ENCODE measurements around the gene TUBG2. TPM values are rescaled to one million over a fixed set of nuclear protein-coding genes. Genes with fewer than 3 reads are reported as not detected.

Gene TUBG2
- total and polyA plus RNA-seq, 2 of the 8 experiments (the other 6 are each of a cell fraction or from before 2014, with no cell fraction given), result 14.8 to 16.6 TPM

GRCh38 chr17:42676424-42677011 is 17.4 kb downstream of the TUBG2 start, which contains the start of gene PLEKHH3:
Gene PLEKHH3 (minus strand): TSS chr17:42676994. CDS start chr17:42676563, 431 bp downstream.
- Histone ChIP-seq H2AFZ (ENCODE audit: low read length) (0 out of 2 replicates have a peak within 1 kb of the TSS, but pooled peaks have one; percentile 10), H3K27ac (ENCODE audit: low read depth, low read length) (peak within 1 kb of the TSS; percentile 58), H3K23me2 (ENCODE audit: low read depth, low read length) (peaks cover 28% of the 10 kb centered on the region), H2BK12ac (ENCODE audit: low read depth, low read length) (peak within 1 kb of the TSS; percentile 96), H3K56ac (replicated peaks; ENCODE audit: insufficient read length, low read depth, low read length) (peak within 1 kb of the TSS; percentile 67), H3K79me2 (ENCODE audit: control insufficient read depth in 1 of 2, insufficient read depth in 2 of 2, low read length in 2 of 2) (no peaks in the 10 kb centered on the region), H2BK5ac (ENCODE audit: low read depth, low read length) (peak within 1 kb of the TSS; percentile 96), H3K9ac (replicated peaks in 1 of 4; ENCODE audit: extremely low read depth in 1 of 4, low read depth in 3 of 4, low read length in 3 of 4) (peak within 1 kb of the TSS in 3 of 4 experiments; percentile 45 to 47 (median 46); a peak in 6 of 7 replicates), H3K9me3 (ENCODE audit: insufficient read depth in 2 of 2, low read depth in 1 of 2, low read length in 1 of 2) (no peaks in the 10 kb centered on the region), H2BK15ac (ENCODE audit: low read length) (peak within 1 kb of the TSS; percentile 88; the same call in 1 of the 2 replicates), H3K4ac (replicated peaks; ENCODE audit: insufficient read length, low read depth, low read length) (peak within 1 kb of the TSS; percentile 22), H3K4me1 (replicated peaks in 1 of 4; ENCODE audit: control insufficient read depth in 3 of 4, insufficient read depth in 4 of 4, low read length in 3 of 4) (peaks cover 0 to 56% (median 38%) of the 10 kb centered on the region in 4 experiments; a peak in 6 of 7 replicates), H2BK20ac (ENCODE audit: low read length) (no peak within 1 kb of the TSS; the same call in 1 of the 2 replicates), H3K79me1 (ENCODE audit: low read depth, low read length) (no peaks in the 10 kb centered on the region), H2AK5ac (ENCODE audit: low read depth, low read length) (peak within 1 kb of the TSS; percentile 43), H4K8ac (ENCODE audit: extremely low read depth, insufficient read depth, low read length) (peak within 1 kb of the TSS; percentile 31), H3K23ac (ENCODE audit: insufficient read length) (no peak within 1 kb of the TSS), H4K91ac (replicated peaks; ENCODE audit: insufficient read length, low read length) (peak within 1 kb of the TSS; percentile 25), H3K4me3 (ENCODE audit: extremely low read depth in 1 of 4, insufficient read depth in 2 of 4, low read depth in 3 of 4, low read length in 4 of 4) (peak within 1 kb of the TSS; percentile 77 to 84 (median 82)), H3K18ac (ENCODE audit: extremely low read depth, low read length) (peak within 1 kb of the TSS; percentile 78), H2BK120ac (replicated peaks; ENCODE audit: low read depth, low read length) (no peak within 1 kb of the TSS), H4K20me1 (replicated peaks in 1 of 2; ENCODE audit: control insufficient read depth in 1 of 2, insufficient read depth in 2 of 2, low read length in 2 of 2) (peaks cover 3 to 13% of the 10 kb centered on the region in 2 experiments), H3K27me3 (replicated peaks in 1 of 4; ENCODE audit: control insufficient read depth in 3 of 4, extremely low read depth in 1 of 4, insufficient read depth in 3 of 4, low read length in 3 of 4) (peaks cover 2 to 46% (median 31%) of the 10 kb centered on the region in 4 experiments), H4K5ac (ENCODE audit: insufficient read length, low read depth, low read length) (peak within 1 kb of the TSS; percentile 64), H3K4me2 (ENCODE audit: insufficient read depth in 1 of 2, low read depth in 2 of 2, low read length in 2 of 2) (peak within 1 kb of the TSS; percentile 58 to 88), H3K36me3 (ENCODE audit: control insufficient read depth in 2 of 4, insufficient read depth in 4 of 4, low read length in 3 of 4) (peaks cover 0 to 11% (median 0%) of the 10 kb centered on the region in 4 experiments; a peak in 3 of 8 replicates), H3K14ac (ENCODE audit: insufficient read length) (no peak within 1 kb of the TSS)
- DNase-seq (ENCODE audit: low read depth in 1 of 2, low spot score in 2 of 2) (peak in 1 of 2 experiments; percentile 85), FAIRE-seq (no peak)
- CTCF ChIA-PET (ENCODE audit: partially characterized antibody), result interaction anchor here (0.7 to 3.1 kb wide), 8 partner anchors 11 to 122 kb away, joined by 3 to 9 read pairs (median 4); partner anchors contain the start of gene TUBG2
- POLR2A ChIA-PET (ENCODE audit: partially characterized antibody), result interaction anchor here (0.6 to 14.0 kb wide), 10 partner anchors 8 to 322 kb away, joined by 3 to 239 read pairs (median 4); partner anchors contain the start of genes MLX, PSMC3IP, RETREG3 and RPL27
- 2% methylated on average over 16 of the region's 51 CpGs; no CpG with 5 or more reads in 1 of the 2 experiments for WGBS, 2 experiments (ENCODE audit: extremely low coverage in 1 of 2, insufficient coverage in 1 of 2, insufficient read length in 1 of 2, insufficient replicate concordance in 2 of 2, low coverage in 1 of 2, low lambda C conversion rate in 2 of 2, missing lambda C conversion rate in 1 of 2)
- TF ChIP-seq USF2 (IDR thresholded peaks at IDR 0.05; ENCODE audit: low read length) (0 out of 2 replicates have a peak, but pooled peaks have one; percentile 2), KDM1A (IDR thresholded peaks at IDR 0.05; ENCODE audit: borderline replicate concordance, low read length) (no peak), CBX5 (IDR thresholded peaks at IDR 0.05; ENCODE audit: low read depth, low read length) (no peak), BRCA1 (IDR thresholded peaks at IDR 0.05; ENCODE audit: low read depth, low read length) (no peak), POLR2AphosphoS5 (IDR thresholded peaks at IDR 0.05; ENCODE audit: low read depth, low read length) (no peak), RAD21 (IDR thresholded peaks at IDR 0.05 in 1 of 2, conservative IDR thresholded peaks at IDR 0.05 in 1 of 2; ENCODE audit: low read depth in 2 of 2, low read length in 2 of 2) (no peak), SIN3A (conservative IDR thresholded peaks at IDR 0.05 in 1 of 2, IDR thresholded peaks at IDR 0.05 in 1 of 2; ENCODE audit: low read depth in 1 of 2, low read length in 2 of 2) (peak; percentile 34 to 73; a peak in 2 of 4 replicates), ASH2L (IDR thresholded peaks at IDR 0.05; ENCODE audit: low read length) (peak; percentile 42), HDAC2 (IDR thresholded peaks at IDR 0.05; ENCODE audit: borderline replicate concordance in 1 of 2, low read depth in 2 of 2, low read length in 2 of 2) (0 out of 4 replicates have a peak, but pooled peaks of 1 of the 2 experiments have one; percentile 21)
